HG02763 (cell line): ENCODE data around the gene PAM16.
A peak's percentile ranks its signal among the peaks of the same experiment; 100 is the strongest.

Experiments
- ATAC-seq: cut with Tn5 transposase; IDR thresholded peaks from one replicate; pipeline ENCODE4 v1.9.1; 2021; ENCODE audit warnings: mild to moderate bottlenecking, moderate library complexity; ENCODE audit not compliant: unreplicated experiment

PAM16 gene

GRCh38 chr16:4307215-4308037 lies 43.7 kb downstream of the PAM16 start:
- ATAC-seq = peak; percentile 90

GRCh38 chr16:4306470-4307214 lies 44.5 kb downstream of the PAM16 start:
- no peak for ATAC-seq

DNA sequence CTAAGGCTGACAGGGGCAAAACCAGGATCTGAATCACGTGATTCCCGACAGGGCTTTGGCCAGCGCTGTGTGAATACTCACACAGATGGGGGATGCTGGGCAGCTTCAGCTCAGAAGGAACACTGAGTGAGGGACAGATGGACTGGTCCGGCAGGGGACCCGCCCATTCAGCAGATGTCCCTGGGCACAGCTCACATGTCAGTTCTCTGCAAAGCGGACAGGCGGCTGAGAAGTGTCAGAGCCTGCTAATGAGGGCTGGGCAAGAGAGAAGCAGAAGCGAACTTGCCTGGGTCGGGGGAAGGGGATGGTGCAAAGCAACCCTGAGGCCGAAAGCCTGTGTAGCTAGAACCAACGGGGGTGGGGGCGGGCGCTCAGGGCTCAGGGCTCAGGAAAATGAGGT lies 47.1 kb downstream of the PAM16 start:
- ATAC-seq = no peak

DNA sequence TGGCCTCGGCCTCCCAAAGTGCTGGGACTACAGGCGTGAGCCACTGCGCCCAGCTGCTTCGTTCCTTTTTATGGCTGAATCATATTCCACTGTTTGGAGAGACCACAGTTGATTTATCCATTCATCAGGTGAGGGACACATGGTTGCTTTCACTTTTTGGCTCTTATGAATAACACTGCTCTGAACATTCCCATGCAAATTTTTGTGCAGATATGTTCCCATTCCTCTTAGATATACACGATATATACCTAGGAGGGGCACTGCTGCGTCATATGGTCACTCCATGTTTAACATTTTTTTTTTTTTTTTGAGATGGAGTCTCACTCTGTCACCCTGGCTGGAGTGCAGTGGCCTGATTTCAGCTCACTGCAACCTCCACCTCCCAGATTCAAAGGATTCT lies 49.2 kb downstream of the PAM16 start:
- no peak for ATAC-seq

DNA sequence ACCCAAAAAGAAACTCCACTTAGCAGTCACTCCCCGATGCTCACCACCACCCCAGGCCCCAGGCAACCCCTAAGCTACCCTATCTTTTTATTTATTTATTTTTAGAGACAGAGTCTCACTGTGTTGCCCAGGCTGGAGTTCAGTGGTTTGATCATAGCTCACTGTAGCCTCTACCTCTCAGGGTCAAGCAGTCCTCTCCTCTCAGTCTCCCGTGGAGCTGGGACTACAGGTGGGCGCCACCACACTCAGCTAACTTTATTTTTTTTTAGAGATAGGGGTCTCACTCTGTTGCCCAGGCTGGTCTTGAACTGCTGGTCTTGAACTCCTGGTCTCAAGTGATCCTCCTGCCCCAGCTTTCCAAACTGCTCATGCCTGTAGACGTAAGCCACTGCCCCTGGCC lies 49.9 kb downstream of the PAM16 start:
- no peak for ATAC-seq

GRCh38 chr16:4298761-4299522 lies 52.2 kb downstream of the PAM16 start:
- ATAC-seq = no peak

DNA sequence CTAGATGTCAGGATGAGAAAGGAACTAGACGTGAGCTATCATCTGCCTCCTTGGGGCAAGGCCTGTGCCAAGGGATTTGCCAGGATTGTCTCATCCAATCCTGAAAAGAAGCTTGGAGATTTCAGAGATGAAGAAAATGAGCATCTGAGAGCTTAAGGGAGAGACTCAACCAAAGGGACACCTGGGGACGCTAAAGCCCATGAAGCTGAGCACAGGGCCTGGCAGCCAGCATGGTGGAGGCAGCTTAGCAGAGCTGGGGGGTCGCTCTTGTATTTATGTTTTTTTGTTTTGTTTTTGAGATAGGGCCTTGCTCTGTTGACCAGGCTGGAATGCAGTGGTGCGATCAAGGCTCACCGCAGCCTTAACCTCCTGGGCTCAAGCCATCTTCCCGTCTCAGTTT lies 53.6 kb downstream of the PAM16 start:
- ATAC-seq = no peak

DNA sequence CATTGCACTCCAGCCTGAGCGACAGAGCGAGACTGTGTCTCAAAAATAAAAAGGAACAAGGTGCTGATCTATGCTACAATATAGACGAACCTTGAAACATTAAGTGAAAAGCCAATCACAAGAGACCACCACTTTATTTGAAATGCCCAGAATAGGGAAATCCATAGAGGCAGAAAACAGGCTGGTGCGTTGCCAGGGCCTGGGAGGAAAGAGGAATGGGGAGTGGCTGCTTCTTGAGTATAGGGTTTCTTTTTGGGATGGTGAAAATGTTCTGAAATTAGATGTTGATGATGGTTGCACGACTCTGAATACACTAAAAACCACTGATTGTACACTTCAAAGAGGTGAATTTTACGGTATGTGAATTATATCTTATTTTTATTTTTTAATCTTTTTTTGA lies 55.5 kb downstream of the PAM16 start:
- ATAC-seq = no peak

DNA sequence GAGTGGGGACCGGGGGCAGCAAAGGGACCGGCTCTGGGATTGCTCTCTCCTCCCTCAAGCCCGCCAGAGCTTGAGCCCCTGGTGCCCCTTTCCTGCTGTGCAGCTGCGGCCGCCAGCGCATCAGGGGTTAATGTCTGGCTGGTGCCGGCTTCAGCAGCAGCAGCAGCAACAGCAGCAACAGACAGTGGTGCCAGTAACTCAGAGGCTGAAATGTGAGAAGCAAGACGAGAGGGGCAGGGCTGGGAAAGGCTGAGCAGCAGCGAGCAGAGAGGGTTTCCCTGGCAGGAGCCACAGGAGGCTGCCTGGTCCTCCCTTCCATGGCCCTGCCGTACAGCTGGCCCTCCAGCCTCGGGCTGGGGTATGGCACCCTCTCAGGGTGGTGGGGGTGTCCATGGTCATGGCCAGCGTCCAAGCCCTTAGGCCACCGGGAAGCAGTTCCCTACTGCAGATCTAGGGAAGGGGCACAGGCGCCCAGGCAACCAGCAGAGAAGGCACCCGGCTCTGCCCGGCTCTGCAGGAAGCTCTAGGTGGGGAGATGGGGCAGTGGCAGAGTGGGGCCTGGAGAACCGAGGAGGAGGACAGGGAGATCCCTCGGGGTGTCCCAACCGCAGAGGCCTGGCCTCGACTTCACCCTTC lies 57.2 kb downstream of the PAM16 start:
- no peak for ATAC-seq

GRCh38 chr16:4293181-4293716 lies 57.9 kb downstream of the PAM16 start:
- ATAC-seq = no peak

DNA sequence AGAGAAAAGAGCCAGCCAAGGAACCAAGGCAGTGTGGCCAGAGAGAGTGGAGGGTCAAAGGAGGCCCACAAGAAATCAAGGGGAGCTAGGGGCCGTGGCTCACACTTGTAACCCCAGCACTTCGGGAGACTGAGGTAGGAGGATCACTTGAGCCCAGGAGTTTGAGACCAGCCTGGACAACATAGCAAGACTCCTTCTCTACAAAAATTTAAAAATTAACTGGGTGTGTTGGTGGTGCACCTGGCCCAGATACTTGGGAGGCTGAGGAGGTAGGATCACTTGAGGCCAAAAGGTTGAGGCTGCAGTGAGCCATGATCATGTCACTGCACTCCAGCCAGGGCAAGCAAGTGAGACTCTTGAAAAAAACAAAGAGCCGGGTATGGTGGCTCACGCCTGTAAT lies 59.4 kb downstream of the PAM16 start:
- ATAC-seq = no peak
